Mucosa of descending colon (tissue), 3 donors: ENCODE data around the gene TUBGCP3. TPM values are rescaled to one million over a fixed set of nuclear protein-coding genes. Genes with fewer than 3 reads are reported as not detected.
"Not testable (repeated sequence)": the region's sequence is repeated elsewhere in the genome, so short reads cannot be mapped to it uniquely, and the experiment has no call there.

Source experiments
- ATAC-seq: fragments of 200-7000 bp; cut with Tn5 transposase; one replicate; pipeline ENCODE4 v1.9.1; 2020; ENCODE audit warnings: mild to moderate bottlenecking, moderate library complexity
- DNase-seq, 3 donors: peaks; one replicate each; pipeline ENCODE4 v3.0.0-alpha.2; 2020
- H3K36me3 ChIP-seq: fragments of 200-600 bp; one replicate; pipeline ENCODE4 v1.8.0; 2021; ENCODE audit warnings: low read depth, mild to moderate bottlenecking
- H3K4me1 ChIP-seq: fragments of 200-600 bp; one replicate; pipeline ENCODE4 v1.8.0; 2021; ENCODE audit warnings: low read depth, mild to moderate bottlenecking
- H3K4me3 ChIP-seq: fragments of 200-600 bp; one replicate; pipeline ENCODE4 v1.8.0; 2021; ENCODE audit warnings: mild to moderate bottlenecking
- H3K9me3 ChIP-seq: fragments of 200-600 bp; one replicate; pipeline ENCODE4 v1.8.0; 2021; ENCODE audit warnings: mild to moderate bottlenecking
- CTCF ChIP-seq: fragments of 200-600 bp; IDR thresholded peaks from one replicate; pipeline ENCODE4 v1.8.0; 2022; ENCODE audit warnings: antibody characterized with exemption, mild to moderate bottlenecking
- intact Hi-C, 2 donors: fragments of 100-400 bp; cut with DNase I in 1 of 2; cut with micrococcal nuclease in 1 of 2; formaldehyde crosslinking; loops; one replicate each; pipeline versions ENCODE4 v1.11.0 to v1.11.1; 2022; cut with DNase I, micrococcal nuclease
- total RNA-seq, 3 donors: library from RNA; stranded (reverse); fragmentation: NEBNext Ultra II Directional in 2 of 3; extraction: Animal tissue kit (Norgen Biotek cat#: 25700) in 2 of 3; gene quantifications; one replicate each; pipeline versions ENCODE4 v1.2.1 to v1.2.4, GENCODE V29; 2021 to 2023
- donor health status: DM: no; HTN: no; CAD: no; lungs with moderate emphysema.
- donor health status: DM: no; HTN: no; CAD: no.
- donor health status: DM: no; HTN: yes; CAD: no.

The TUBGCP3 gene
- total RNA-seq, 3 donors from 2014 or later, result 27.7 to 44.8 (median 32.7) TPM

DNA sequence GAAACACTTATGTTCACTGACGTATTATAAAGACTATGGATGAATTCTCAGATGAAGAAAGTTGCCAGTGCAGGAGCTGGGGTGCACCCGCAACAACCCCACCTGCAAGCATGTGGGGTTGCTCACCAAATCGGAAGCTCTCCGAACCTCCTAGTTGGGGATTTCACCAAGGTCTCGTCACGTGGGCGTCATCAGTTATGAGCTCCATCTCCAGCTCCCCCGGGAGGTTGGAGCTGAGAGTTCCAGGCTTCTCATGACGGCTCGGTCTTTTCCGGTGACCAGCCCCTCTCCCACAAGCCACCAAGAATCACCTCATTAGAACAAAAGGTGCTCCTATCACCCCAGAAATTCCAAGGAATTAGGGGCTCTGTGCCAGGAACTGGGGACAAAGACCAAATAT, 46.1 kb upstream of the TUBGCP3 start:
- no peak for ATAC-seq
- no peak for DNase-seq
- H3K4me3 ChIP-seq, result no peak overlapping the region
- H3K4me1 ChIP-seq, result no peaks in the 10 kb centered on the region
- TF ChIP-seq CTCF, result no peak
- H3K36me3 ChIP-seq, result no peaks in the 10 kb centered on the region
- intact Hi-C loops, result loop anchor here in 1 of 2 donors (10.0 kb wide), 1 partner anchor 241 kb away; no protein-coding TSS in a partner anchor
- no peaks in the 10 kb centered on the region for H3K9me3 ChIP-seq

GRCh38 chr13:112630226-112630625, 42.3 kb upstream of the TUBGCP3 start:
- not testable (repeated sequence) for ATAC-seq, H3K4me3 ChIP-seq, DNase-seq, H3K4me1 ChIP-seq, H3K36me3 ChIP-seq, H3K9me3 ChIP-seq
- intact Hi-C loops, result loop anchor here in 1 of 2 donors (10.0 kb wide), 1 partner anchor 245 kb away; no protein-coding TSS in a partner anchor

DNA sequence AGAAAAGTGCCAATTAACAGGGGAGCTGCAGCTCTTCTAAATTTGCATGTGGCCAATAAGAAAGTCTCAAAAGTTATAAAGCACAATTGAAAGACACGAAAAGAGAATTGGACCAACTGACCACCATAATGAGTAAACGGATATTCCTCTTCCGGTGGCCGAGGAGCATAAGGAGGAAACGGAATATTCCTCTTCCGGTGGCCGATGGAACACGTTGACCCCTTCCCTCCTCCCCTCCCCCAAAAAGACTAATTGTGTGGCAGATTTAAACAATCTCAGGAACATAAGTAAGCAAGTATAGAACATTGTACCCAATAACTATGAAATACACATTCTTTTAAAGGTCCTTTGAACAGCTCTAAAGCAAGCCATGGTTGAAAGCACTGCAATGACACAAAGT, 41.2 kb upstream of the TUBGCP3 start:
- H3K4me1 ChIP-seq, result no peaks in the 10 kb centered on the region
- H3K9me3 ChIP-seq, result no peaks in the 10 kb centered on the region
- intact Hi-C loops, result no loop called here
- TF ChIP-seq CTCF, result no peak
- no peak overlapping the region for H3K4me3 ChIP-seq
- DNase-seq (no peak), ATAC-seq (no peak)
- H3K36me3 ChIP-seq, result no peaks in the 10 kb centered on the region

- intact Hi-C loops, H3K9me3 ChIP-seq: not testable (repeated sequence)
These were observed 39.7 kb upstream of the TUBGCP3 start for GRCh38 chr13:112627613-112628012.

GRCh38 chr13:112627161-112627560, 39.2 kb upstream of the TUBGCP3 start:
- no peaks in the 10 kb centered on the region for H3K4me1 ChIP-seq
- no peaks in the 10 kb centered on the region for H3K9me3 ChIP-seq
- H3K4me3 ChIP-seq, result no peak overlapping the region
- intact Hi-C loops, result no loop called here
- no peak for TF ChIP-seq CTCF
- DNase-seq (no peak), ATAC-seq (no peak)
- H3K36me3 ChIP-seq, result no peaks in the 10 kb centered on the region

More at GRCh38 chr13:112627613-112628012, 39.7 kb upstream of the TUBGCP3 start:
- not testable (repeated sequence) for H3K4me1 ChIP-seq, DNase-seq, ATAC-seq, H3K4me3 ChIP-seq, H3K36me3 ChIP-seq

DNA sequence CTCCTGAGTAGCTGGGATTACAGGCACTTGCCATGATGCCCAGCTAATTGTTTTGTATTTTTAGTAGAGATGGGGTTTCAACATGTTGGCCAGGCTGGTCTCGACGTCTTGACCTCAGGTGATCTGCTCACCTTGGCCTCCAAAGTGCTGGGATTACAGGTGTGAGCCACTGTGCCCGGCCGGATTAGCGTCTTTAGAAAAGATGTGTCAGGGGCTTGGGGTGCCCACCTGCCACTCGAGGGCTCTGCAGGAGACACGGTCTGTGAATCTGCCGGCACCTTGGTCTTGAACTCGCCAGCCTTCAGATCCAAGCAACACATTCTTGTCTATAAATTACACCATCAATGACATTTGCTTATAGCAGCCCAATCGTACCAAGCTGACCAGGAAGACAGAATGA, 38.8 kb upstream of the TUBGCP3 start:
- ATAC-seq (no peak), DNase-seq (no peak)

More for the DNA sequence above, 38.8 kb upstream of the TUBGCP3 start:
- no peak for TF ChIP-seq CTCF
- Histone ChIP-seq H3K9me3 (no peaks in the 10 kb centered on the region), H3K4me3 (no peak overlapping the region), H3K36me3 (no peaks in the 10 kb centered on the region), H3K4me1 (no peaks in the 10 kb centered on the region)
- intact Hi-C loops, result no loop called here
